OCI-LY3 (cell line): Measurements from ENCODE around the gene ZFAND6.
A peak's percentile ranks its signal among the peaks of the same experiment; 100 is the strongest.

ENCODE experiments used
- H2AFZ ChIP-seq: fragments of 200-600, 300-600 bp; shearing (Covaris generic); 2 replicates; pipeline ENCODE4 v1.6.0; 2014; ENCODE audit warnings: antibody characterized with exemption, low read depth, low read length
- H3K27ac ChIP-seq: fragments of 200-600, 300-600 bp; sonication (generic); 2 replicates; pipeline ENCODE4 v1.5.1; 2014; ENCODE audit warnings: mild to moderate bottlenecking, low read length, moderate library complexity, mixed read lengths
- H3K27me3 ChIP-seq: fragments of 200-600, 300-600 bp; sonication (generic); 2 replicates; pipeline ENCODE4 v1.6.1; 2014; ENCODE audit warnings: low read depth, low read length, mixed read lengths
- H3K36me3 ChIP-seq: fragments of 200-600, 300-600 bp; sonication (generic); replicated peaks from 2 replicates; pipeline ENCODE3; 2014; ENCODE audit warnings: low read depth, low read length, mixed read lengths
- H3K4me1 ChIP-seq: fragments of 300-600, 200-600 bp; sonication (generic); 2 replicates; pipeline ENCODE4 v1.6.1; 2014; ENCODE audit warnings: low read length, mixed read lengths
- H3K4me2 ChIP-seq: fragments of 200-600, 300-600 bp; sonication (generic); 2 replicates; pipeline ENCODE4 v1.6.1; 2014; ENCODE audit warnings: low read length, mixed read lengths
- H3K4me3 ChIP-seq: fragments of 300-600, 200-600 bp; sonication (generic); 2 replicates; pipeline ENCODE4 v1.5.1; 2014; ENCODE audit warnings: antibody characterized with exemption, mild to moderate bottlenecking, low read length, moderate library complexity
- H3K79me2 ChIP-seq: fragments of 300-600, 200-600 bp; shearing (Covaris generic); 2 replicates; pipeline ENCODE4 v1.6.1; 2014; ENCODE audit warnings: mild to moderate bottlenecking, low read length, mixed read lengths
- H3K9ac ChIP-seq: fragments of 300-600, 200-600 bp; shearing (Covaris generic); 2 replicates; pipeline ENCODE4 v1.6.0; 2014; ENCODE audit warnings: mild to moderate bottlenecking, low read length, moderate library complexity
- H3K9me3 ChIP-seq: fragments of 200-600, 300-600 bp; shearing (Covaris generic); 2 replicates; pipeline ENCODE4 v1.6.1; 2014; ENCODE audit warnings: low read length, mixed read lengths; ENCODE audit not compliant: insufficient read depth
- H4K20me1 ChIP-seq: fragments of 200-600, 300-600 bp; sonication (generic); 2 replicates; pipeline ENCODE4 v1.6.1; 2016; ENCODE audit warnings: low read length, mixed read lengths; ENCODE audit not compliant: insufficient read depth
- CTCF ChIP-seq: fragments of 200-600, 300-600 bp; sonication (generic); IDR thresholded peaks from 2 replicates; pipeline ENCODE4 v1.5.1; 2014; ENCODE audit warnings: antibody characterized with exemption, low read length, low read depth
- EZH2phosphoT487 ChIP-seq: fragments of 200-600 bp; shearing (Covaris generic); IDR thresholded peaks from 2 replicates; pipeline ENCODE4 v1.6.1; 2018; ENCODE audit warnings: antibody characterized with exemption, mixed run types, low read depth

ZFAND6 gene

GRCh38 chr15:80060356-80061006 lies 1.0 kb downstream of the ZFAND6 start:
- Histone ChIP-seq H3K4me1 (peaks cover 61% of the 10 kb centered on the region), H3K4me3 (peak overlapping the region; percentile 90), H2AFZ (no peak overlapping the region), H3K27ac (peak overlapping the region; percentile 87), H3K9ac (peak overlapping the region; percentile 96), H3K9me3 (no peaks in the 10 kb centered on the region), H3K4me2 (peak overlapping the region; percentile 85), H3K36me3 (peaks cover 6% of the 10 kb centered on the region), H3K27me3 (peaks cover 11% of the 10 kb centered on the region), H4K20me1 (peaks cover 39% of the 10 kb centered on the region), H3K79me2 (peaks cover 57% of the 10 kb centered on the region)
- TF ChIP-seq EZH2phosphoT487 (no peak), CTCF (peak; percentile 34; the same call in 1 of the 2 replicates)

- H3K79me2 ChIP-seq, result peaks cover 68% of the 10 kb centered on the region
- H3K36me3 ChIP-seq, result peaks cover 8% of the 10 kb centered on the region
- H3K27ac ChIP-seq, result peak overlapping the region; percentile 87
- peaks cover 51% of the 10 kb centered on the region for H3K4me1 ChIP-seq
- peaks cover 45% of the 10 kb centered on the region for H4K20me1 ChIP-seq
- TF ChIP-seq EZH2phosphoT487 (no peak), CTCF (no peak)
- peaks cover 11% of the 10 kb centered on the region for H3K27me3 ChIP-seq
- peak overlapping the region; percentile 90 for H3K4me3 ChIP-seq
- H3K4me2 ChIP-seq, result peak overlapping the region; percentile 85
- H2AFZ ChIP-seq, result no peak overlapping the region
- H3K9ac ChIP-seq, result peak overlapping the region; percentile 96
- no peaks in the 10 kb centered on the region for H3K9me3 ChIP-seq
Observed at GRCh38 chr15:80061582-80061981, 2.1 kb downstream of the ZFAND6 start.

- Histone ChIP-seq H3K4me1 (peaks cover 52% of the 10 kb centered on the region), H2AFZ (no peak overlapping the region), H4K20me1 (peaks cover 74% of the 10 kb centered on the region), H3K9ac (no peak overlapping the region), H3K79me2 (peaks cover 100% of the 10 kb centered on the region), H3K36me3 (peaks cover 10% of the 10 kb centered on the region), H3K27me3 (no peaks in the 10 kb centered on the region), H3K27ac (no peak overlapping the region), H3K4me2 (no peak overlapping the region), H3K4me3 (no peak overlapping the region), H3K9me3 (no peaks in the 10 kb centered on the region)
- TF ChIP-seq EZH2phosphoT487 (no peak), CTCF (no peak)
Observed at GRCh38 chr15:80066912-80067311, 7.4 kb downstream of the ZFAND6 start.

- no peak overlapping the region for H3K4me3 ChIP-seq
- H3K36me3 ChIP-seq, result peaks cover 10% of the 10 kb centered on the region
- H2AFZ ChIP-seq, result no peak overlapping the region
- H3K9ac ChIP-seq, result no peak overlapping the region
- TF ChIP-seq EZH2phosphoT487 (no peak), CTCF (no peak)
- H3K27me3 ChIP-seq, result no peaks in the 10 kb centered on the region
- peaks cover 72% of the 10 kb centered on the region for H4K20me1 ChIP-seq
- no peak overlapping the region for H3K4me2 ChIP-seq
- H3K27ac ChIP-seq, result no peak overlapping the region
- no peaks in the 10 kb centered on the region for H3K9me3 ChIP-seq
- H3K4me1 ChIP-seq, result peaks cover 50% of the 10 kb centered on the region
- peaks cover 100% of the 10 kb centered on the region for H3K79me2 ChIP-seq
Observed at GRCh38 chr15:80068578-80068977, 9.1 kb downstream of the ZFAND6 start.
